Measurements from ENCODE around the gene ZFAND3.
"Not testable (repeated sequence)": the region's sequence is repeated elsewhere in the genome, so short reads cannot be mapped to it uniquely, and the experiment has no call there.

The ZFAND3 gene

DNA sequence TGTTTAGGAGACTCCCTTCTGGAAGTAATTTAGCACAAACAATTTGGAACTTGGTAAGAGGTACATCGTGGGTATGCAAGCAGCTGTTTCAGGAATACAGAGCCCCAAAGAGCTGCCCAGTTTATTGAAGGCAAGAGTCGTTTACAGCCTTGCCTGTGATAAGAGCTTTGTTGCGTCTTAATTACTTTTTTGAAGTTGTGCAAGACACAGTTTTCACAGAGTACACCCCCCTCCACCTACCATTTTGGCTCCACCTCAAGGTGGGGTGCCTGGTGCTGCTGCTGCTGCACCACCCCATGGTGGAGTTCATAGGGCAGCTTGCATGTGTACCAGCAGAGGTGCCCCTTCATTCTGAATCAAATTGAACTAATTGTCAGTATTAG, 296.1 kb downstream of the ZFAND3 start:
- no peak overlapping the region for H3K4me3 ChIP-seq (ENCODE audit: low read length)
- TF ChIP-seq, protein P1, sequence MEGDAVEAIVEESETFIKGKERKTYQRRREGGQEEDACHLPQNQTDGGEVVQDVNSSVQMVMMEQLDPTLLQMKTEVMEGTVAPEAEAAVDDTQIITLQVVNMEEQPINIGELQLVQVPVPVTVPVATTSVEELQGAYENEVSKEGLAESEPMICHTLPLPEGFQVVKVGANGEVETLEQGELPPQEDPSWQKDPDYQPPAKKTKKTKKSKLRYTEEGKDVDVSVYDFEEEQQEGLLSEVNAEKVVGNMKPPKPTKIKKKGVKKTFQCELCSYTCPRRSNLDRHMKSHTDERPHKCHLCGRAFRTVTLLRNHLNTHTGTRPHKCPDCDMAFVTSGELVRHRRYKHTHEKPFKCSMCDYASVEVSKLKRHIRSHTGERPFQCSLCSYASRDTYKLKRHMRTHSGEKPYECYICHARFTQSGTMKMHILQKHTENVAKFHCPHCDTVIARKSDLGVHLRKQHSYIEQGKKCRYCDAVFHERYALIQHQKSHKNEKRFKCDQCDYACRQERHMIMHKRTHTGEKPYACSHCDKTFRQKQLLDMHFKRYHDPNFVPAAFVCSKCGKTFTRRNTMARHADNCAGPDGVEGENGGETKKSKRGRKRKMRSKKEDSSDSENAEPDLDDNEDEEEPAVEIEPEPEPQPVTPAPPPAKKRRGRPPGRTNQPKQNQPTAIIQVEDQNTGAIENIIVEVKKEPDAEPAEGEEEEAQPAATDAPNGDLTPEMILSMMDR (conservative IDR thresholded peaks at IDR 0.05; ENCODE audit: low read depth, low read length), result no peak

DNA sequence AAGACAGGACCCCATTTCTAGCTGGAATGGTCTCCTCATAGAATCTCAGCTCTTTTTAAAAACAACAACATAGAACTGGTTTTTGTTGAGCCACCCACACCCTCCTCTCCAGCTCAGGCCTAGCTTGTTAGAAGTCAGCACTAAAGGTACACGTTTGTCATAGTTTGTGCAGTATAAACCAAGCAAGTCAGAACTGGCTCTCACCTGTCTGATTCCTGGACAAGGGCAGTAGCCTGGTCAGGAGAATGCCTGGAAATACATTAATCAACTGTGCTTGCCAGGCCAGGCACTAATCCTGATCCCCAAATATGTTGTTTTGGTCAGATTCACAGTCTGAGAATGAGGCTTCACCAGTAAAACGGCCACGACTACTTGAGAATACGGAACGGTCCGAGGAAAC, 296.7 kb downstream of the ZFAND3 start:
- DNase-seq (ENCODE audit: low read depth), result no peak
- H3K4me3 ChIP-seq (ENCODE audit: low read length), result no peak overlapping the region
- TF ChIP-seq, protein P1 (conservative IDR thresholded peaks at IDR 0.05; ENCODE audit: low read depth, low read length), result no peak

More for the DNA sequence above, 296.1 kb downstream of the ZFAND3 start:
- no peak for DNase-seq (ENCODE audit: low read depth)

DNA sequence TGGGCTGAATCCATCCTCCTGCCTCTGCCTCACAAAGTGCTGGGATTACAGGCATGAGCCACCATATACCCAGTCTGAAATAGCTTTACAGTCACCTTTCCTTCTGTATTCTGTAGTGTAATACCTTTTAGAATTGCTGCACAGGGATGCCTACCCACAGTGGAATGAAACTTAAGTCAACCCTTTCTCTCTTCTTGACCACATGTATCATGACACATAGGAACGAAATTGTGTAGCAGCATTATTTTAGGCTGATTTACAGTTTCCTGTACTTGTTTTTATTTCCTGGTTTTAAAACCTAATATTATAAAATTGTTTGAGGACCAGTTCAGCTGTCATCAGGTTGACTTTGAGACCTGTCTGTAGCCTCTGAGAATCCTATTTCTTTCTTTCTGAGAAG, 297.8 kb downstream of the ZFAND3 start:
- TF ChIP-seq, protein P1 (conservative IDR thresholded peaks at IDR 0.05; ENCODE audit: low read depth, low read length), result no peak
- no peak overlapping the region for H3K4me3 ChIP-seq (ENCODE audit: low read length)
- DNase-seq (ENCODE audit: low read depth), result no peak

DNA sequence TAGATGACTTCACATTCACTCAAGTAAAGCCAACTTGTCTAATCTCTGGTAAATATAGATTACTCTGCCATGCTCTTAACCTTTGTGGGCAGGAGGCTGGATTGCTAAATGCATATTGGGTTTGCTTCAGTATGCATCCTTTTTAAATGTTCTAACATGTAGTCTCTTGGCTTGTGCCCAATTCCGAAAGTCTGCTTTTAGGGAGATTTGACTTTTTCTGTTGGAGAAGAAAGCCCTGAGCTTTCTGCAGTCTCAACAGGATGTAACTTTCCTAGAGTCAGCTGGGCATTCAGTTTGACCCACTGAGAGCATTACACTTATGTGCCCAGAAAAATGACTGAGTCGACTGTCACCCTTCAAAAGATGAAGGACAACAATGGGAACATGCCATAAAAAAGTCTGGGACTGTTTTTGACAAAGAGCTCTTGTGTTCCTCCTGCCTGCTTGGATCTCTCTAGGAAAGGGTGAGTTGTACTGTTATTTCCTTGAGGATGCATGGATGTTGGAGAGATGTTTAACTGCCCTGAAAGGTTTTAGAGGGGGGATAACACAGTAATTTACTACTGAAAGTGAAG, 299.4 kb downstream of the ZFAND3 start:
- no peak for DNase-seq (ENCODE audit: low read depth)
- H3K4me3 ChIP-seq (ENCODE audit: low read length), result no peak overlapping the region
- TF ChIP-seq, protein P1 (conservative IDR thresholded peaks at IDR 0.05; ENCODE audit: low read depth, low read length), result no peak

DNA sequence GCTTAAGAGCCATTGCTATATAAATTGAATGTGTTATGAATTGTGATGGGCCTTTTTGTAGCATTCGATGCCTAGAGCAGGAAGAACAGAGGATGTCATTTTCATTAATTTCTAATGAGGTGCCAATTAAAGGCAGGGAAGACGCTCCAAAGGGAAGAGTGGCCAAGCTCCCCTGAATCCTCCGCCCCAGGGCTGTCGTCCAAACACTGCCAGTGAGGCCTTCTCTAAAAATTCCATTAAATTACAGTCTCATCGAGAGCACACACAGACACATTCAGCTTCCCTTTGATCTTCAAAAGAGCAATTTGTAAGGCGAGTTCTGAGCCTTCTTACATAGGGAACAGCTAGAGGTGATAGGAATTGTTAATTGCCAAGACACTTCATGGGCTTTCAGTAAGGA, 300.0 kb downstream of the ZFAND3 start:
- TF ChIP-seq, protein P1 (conservative IDR thresholded peaks at IDR 0.05; ENCODE audit: low read depth, low read length), result no peak
- no peak for DNase-seq (ENCODE audit: low read depth)
- no peak overlapping the region for H3K4me3 ChIP-seq (ENCODE audit: low read length)

DNA sequence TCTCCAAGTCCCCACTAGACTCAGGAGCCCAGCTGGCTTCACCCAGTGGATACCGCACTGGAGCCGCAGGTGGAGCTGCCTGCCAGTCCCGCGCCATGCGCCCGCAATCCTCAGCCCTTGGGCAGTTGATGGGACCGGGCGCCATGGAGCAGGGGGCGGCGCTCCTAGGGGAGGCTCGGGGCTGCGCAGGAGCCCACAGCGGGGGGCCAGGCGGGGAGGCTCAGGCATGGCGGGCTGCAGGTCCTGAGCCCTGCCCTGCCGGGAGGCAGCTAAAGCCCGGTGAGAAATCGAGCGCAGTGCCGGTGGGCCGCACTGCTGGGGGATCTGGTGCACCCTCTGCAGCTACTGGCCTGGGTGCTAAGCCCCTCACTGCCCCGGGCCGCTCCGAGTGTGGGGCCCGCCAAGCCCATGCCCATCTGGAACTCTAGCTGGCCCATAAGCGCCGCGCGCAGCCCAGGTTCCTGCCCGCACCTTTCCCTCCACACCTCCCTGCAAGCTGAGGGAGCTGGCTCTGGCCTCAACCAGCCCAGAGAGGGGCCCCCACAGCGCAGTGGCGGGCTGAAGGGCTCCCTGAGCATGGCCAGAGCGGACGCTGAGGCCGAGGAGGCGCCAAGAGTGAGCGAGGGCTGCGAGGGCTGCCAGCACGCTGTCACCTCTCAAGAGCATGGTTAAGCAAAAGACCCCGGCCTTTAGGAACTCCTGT, 304.8 kb downstream of the ZFAND3 start:
- H3K4me3 ChIP-seq (ENCODE audit: low read length), result not testable (repeated sequence)

DNA sequence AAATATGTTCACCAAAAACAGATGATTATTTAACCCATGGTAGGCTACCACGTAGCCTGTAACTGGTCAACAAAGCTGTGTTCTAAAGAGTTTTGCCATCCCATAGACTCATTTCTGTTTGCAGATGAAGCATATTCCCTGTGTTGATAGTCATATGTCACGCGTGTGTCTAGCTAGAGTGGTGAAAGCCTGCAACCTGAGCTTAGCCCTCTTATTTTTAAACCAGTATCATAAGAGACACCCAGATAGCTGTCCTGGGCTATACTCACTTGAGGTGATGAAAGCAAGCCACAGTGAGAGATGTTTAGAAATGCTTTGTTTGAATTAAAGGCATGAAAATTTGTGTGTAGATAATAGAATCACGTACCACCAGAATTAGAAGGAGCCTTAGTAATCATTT, 307.8 kb downstream of the ZFAND3 start:
- no peak overlapping the region for H3K4me3 ChIP-seq (ENCODE audit: low read length)
- TF ChIP-seq, protein P1 (conservative IDR thresholded peaks at IDR 0.05; ENCODE audit: low read depth, low read length), result no peak
- no peak for DNase-seq (ENCODE audit: low read depth)

More for the DNA sequence above, 304.8 kb downstream of the ZFAND3 start:
- not testable (repeated sequence) for DNase-seq (ENCODE audit: low read depth)

Measured in retinal pigment epithelial cell (primary cell).